Mesodermal cell (in vitro differentiated cells): ENCODE results near the gene HDAC4.

Experiments
- H3K27ac ChIP-seq: 2 replicates; pipeline ENCODE4 v1.7.0; 2013; ENCODE audit warnings: mild to moderate bottlenecking, low read depth, low read length, moderate library complexity; ENCODE audit not compliant: severe bottlenecking
- H3K36me3 ChIP-seq: 2 replicates; pipeline ENCODE4 v1.7.1; 2013; ENCODE audit warnings: mild to moderate bottlenecking, low read length, moderate library complexity; ENCODE audit not compliant: control insufficient read depth, insufficient read depth
- H3K4me1 ChIP-seq: one replicate; pipeline ENCODE4 v1.7.1; 2013; ENCODE audit warnings: mild to moderate bottlenecking, low read length; ENCODE audit not compliant: insufficient read depth, control insufficient read depth, poor library complexity, severe bottlenecking
- H3K4me3 ChIP-seq: 2 replicates; pipeline ENCODE4 v1.7.0; 2013; ENCODE audit warnings: low read length, control low read depth, mild to moderate bottlenecking; ENCODE audit not compliant: insufficient read depth, poor library complexity, severe bottlenecking; ENCODE audit errors: extremely low read depth
- H3K9me3 ChIP-seq: 2 replicates; pipeline ENCODE4 v1.7.1; 2013; ENCODE audit warnings: mild to moderate bottlenecking, low read length, moderate library complexity; ENCODE audit not compliant: control insufficient read depth
- WGBS, 2 experiments: methylation state at CpG; one replicate each; pipeline ENCODE4 v1.1.5; 2013; ENCODE audit warnings: missing lambda C conversion rate in 2 of 2; ENCODE audit not compliant: insufficient coverage in 2 of 2; 5-methylcytosine and 5-hydroxymethylcytosine counted together

The HDAC4 gene

GRCh38 chr2:239051891-239052445, 348.9 kb downstream of the HDAC4 start:
- Histone ChIP-seq H3K27ac (no peak overlapping the region), H3K9me3 (no peaks in the 10 kb centered on the region), H3K36me3 (peaks cover 14% of the 10 kb centered on the region), H3K4me1 (peaks cover 4% of the 10 kb centered on the region), H3K4me3 (no peak overlapping the region)
- 95 to 96% methylated on average over 16 to 17 of the region's 19 CpGs for WGBS, 2 experiments

DNA sequence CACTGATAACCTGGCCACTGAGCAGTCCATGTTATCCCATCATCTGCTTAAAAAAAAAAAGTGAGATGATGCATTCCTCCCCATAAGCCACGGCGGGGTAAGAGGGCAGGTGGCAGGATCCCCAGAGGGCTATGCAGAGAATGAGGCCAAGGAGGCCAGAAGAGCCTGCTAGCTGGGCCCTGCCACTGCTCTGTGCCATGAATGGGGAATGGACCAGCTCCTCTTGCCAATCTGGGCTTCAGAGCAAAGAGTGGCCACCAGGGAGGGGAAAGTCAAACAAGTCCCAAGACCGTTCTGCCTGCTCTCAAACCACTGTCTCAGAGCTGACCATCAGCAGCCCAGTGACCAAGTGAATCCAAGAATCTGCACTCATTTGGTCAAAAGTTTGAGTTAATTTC, 350.6 kb downstream of the HDAC4 start:
- WGBS, 2 experiments: 95 to 96% methylated on average over 3 of the region's 3 CpGs
- peaks cover 4% of the 10 kb centered on the region for H3K4me1 ChIP-seq
- H3K36me3 ChIP-seq: peaks cover 14% of the 10 kb centered on the region
- H3K9me3 ChIP-seq: no peaks in the 10 kb centered on the region
- H3K27ac ChIP-seq: no peak overlapping the region
- H3K4me3 ChIP-seq: no peak overlapping the region

DNA sequence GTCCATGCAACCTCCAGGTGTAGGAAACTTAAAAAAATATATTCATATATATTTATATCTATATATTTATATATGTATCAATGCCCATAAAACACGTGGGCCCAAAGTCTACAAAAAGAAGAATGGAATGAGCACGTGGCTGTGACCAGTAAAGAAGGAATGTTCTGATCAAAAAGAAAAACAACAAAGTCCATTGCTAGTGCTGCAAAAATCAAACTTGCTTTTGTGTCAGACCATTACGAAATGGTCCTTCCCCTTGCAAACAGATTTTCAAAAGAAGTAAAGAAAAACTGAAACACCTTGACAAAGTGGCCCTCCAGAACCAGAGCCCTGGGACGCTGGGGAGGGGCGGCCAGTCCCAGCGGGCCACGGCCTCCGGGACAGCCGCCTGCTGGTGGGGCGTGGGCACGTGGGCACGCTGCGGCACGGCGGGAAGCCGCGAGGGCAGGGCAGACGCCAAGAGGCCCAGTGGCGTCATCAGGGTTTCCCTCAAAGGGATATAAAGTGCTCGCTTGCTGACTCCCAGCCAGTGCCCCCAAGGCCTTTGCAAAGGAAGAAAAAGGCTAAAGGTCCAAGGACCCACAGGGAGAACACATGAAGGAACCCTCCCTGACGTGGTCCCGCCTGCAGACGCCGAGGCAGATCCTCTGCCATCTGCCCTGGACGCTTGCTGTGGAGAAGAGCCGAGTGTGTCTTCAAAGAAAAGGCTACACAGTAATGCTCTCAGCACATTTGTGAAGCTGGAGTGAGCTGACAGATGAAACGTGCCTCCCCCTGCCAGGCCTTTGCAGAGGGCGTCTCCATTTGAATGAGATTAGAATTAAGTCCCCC, 351.2 kb downstream of the HDAC4 start:
- no peak overlapping the region for H3K4me3 ChIP-seq
- H3K9me3 ChIP-seq: no peaks in the 10 kb centered on the region
- no peak overlapping the region for H3K27ac ChIP-seq
- peaks cover 9% of the 10 kb centered on the region for H3K36me3 ChIP-seq
- WGBS, 2 experiments: 95 to 97% methylated on average over 26 to 28 of the region's 28 CpGs
- H3K4me1 ChIP-seq: peaks cover 4% of the 10 kb centered on the region

- Histone ChIP-seq H3K4me1 (peaks cover 4% of the 10 kb centered on the region), H3K36me3 (peaks cover 8% of the 10 kb centered on the region), H3K27ac (no peak overlapping the region), H3K4me3 (no peak overlapping the region), H3K9me3 (no peaks in the 10 kb centered on the region)
- WGBS, 2 experiments: 91 to 94% methylated on average over 11 to 16 of the region's 16 CpGs
Measured at GRCh38 chr2:239048736-239049135, 352.1 kb downstream of the HDAC4 start.

GRCh38 chr2:239047861-239048260, 353.0 kb downstream of the HDAC4 start:
- H3K4me3 ChIP-seq: no peak overlapping the region
- WGBS, 2 experiments: 93 to 97% methylated on average over 5 to 8 of the region's 11 CpGs
- H3K9me3 ChIP-seq: no peaks in the 10 kb centered on the region
- H3K27ac ChIP-seq: no peak overlapping the region
- H3K4me1 ChIP-seq: peaks cover 4% of the 10 kb centered on the region
- peaks cover 4% of the 10 kb centered on the region for H3K36me3 ChIP-seq

DNA sequence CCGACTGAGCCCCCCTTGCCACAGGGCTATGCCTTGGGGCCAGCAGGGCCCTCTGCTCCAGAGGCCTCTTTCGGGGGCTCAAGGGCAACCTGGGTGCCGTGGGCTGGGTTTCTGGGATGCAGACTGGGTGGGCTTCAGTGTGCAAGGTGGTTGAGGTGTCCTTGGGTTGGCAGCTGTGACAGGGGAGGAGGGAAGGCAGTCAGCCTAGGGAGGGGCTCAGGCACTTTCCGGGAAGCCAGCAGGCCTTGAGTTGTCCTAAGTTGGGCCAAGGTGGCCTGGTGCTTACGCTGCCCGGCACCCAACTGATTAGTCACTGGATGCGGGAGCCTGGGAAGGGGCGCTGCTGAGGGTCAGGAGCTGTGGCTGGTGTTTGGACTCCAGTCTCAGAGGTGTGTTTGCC, 353.4 kb downstream of the HDAC4 start:
- WGBS, 2 experiments: 92 to 93% methylated on average over 8 of the region's 8 CpGs
- no peaks in the 10 kb centered on the region for H3K9me3 ChIP-seq
- H3K4me3 ChIP-seq: no peak overlapping the region

DNA sequence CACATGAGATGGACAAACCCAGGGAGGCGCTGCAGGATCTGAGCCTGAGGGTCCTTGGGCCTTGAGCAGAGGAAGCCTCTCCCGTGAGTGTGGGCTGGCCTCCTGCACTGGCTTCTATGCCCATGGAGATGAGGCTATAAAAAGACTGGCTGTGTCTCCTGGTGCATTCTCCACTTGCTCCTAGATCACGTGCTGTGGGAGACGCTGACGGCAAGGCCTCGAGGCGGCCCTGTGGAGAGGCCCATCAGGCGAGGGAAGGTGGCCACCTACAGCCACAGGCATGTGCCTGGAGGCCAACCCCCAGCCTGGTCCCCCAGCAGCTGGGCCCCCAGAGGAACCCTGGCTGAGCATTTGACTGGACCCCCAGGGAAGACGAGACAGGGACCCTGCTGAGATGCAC, 354.0 kb downstream of the HDAC4 start:
- Histone ChIP-seq H3K36me3 (no peaks in the 10 kb centered on the region), H3K4me3 (no peak overlapping the region), H3K4me1 (peaks cover 4% of the 10 kb centered on the region), H3K9me3 (no peaks in the 10 kb centered on the region), H3K27ac (no peak overlapping the region)
- WGBS, 2 experiments: 92 to 100% methylated on average over 8 to 9 of the region's 9 CpGs

More for the DNA sequence above, 353.4 kb downstream of the HDAC4 start:
- H3K36me3 ChIP-seq: no peaks in the 10 kb centered on the region
- no peak overlapping the region for H3K27ac ChIP-seq
- peaks cover 4% of the 10 kb centered on the region for H3K4me1 ChIP-seq

DNA sequence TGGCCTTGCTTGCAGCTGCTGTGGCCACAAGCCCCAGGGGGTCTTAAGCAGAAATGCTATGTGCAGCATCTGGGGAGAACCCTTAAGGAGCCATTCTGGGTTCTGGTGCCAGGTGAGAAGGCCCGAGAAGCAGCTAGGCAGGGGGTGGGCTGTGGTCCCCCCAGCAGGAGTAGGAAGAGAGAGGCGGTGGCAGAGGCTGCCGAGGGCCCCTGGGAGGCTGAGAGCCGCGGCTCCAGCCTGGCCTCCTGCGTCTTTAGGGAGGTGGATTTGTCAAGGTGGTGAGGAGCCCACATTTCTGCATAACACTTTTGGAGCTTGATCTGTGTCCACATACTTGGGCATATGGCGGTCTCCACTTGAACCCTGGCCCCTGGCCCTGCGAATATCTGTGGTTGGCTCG, 356.5 kb downstream of the HDAC4 start:
- Histone ChIP-seq H3K9me3 (no peaks in the 10 kb centered on the region), H3K36me3 (no peaks in the 10 kb centered on the region), H3K27ac (no peak overlapping the region), H3K4me1 (no peaks in the 10 kb centered on the region), H3K4me3 (no peak overlapping the region)
- WGBS, 2 experiments: 85 to 89% methylated on average over 9 of the region's 9 CpGs

GRCh38 chr2:239043326-239043725, 357.5 kb downstream of the HDAC4 start:
- Histone ChIP-seq H3K4me3 (no peak overlapping the region), H3K27ac (no peak overlapping the region), H3K9me3 (no peaks in the 10 kb centered on the region), H3K4me1 (no peaks in the 10 kb centered on the region), H3K36me3 (no peaks in the 10 kb centered on the region)
- WGBS, 2 experiments: 89 to 93% methylated on average over 12 of the region's 12 CpGs

DNA sequence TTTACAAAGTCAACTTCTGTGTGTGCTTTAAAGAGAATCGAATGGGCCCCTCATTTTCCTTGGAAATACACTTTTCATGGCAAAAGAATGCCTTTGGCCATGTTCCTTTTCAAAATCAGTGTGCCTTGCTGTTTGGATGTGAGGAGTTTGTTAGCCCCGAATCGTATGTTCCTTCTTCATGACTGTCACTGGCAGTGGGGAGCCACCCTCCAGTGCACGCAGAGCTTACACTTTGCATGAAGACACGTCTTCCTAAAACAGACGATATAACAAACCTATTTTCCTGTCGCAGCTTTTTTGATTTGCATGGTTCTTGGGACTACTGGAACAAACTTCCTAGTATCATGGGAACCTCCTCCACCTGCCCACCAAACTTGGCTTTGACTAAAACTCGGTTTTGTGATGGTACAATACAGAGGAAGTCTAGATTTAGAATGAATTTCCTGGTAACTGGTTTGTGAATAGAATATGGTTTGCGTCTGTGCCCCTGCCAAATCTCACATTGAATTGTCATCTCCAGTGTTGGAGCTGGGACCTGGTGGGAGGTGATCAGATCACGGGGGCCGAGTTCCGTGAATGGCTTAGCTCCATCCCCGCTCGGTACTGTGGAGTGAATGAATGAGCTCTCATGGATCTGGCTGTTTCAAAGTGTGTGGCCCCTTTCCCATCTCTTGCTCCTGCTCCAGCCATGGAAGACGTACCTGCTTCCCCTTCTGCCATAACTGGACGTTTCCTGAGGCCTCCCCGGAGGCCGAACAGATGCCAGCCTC, 358.1 kb downstream of the HDAC4 start:
- H3K36me3 ChIP-seq: no peaks in the 10 kb centered on the region
- H3K27ac ChIP-seq: no peak overlapping the region
- no peaks in the 10 kb centered on the region for H3K9me3 ChIP-seq
- H3K4me3 ChIP-seq: no peak overlapping the region
- H3K4me1 ChIP-seq: no peaks in the 10 kb centered on the region
- WGBS, 2 experiments: 81 to 92% methylated on average over 13 to 14 of the region's 18 CpGs
